OCI-LY7 (cell line): ENCODE measurements around the gene ALS2CL. TPM values are rescaled to one million over a fixed set of nuclear protein-coding genes. Genes with fewer than 3 reads are reported as not detected.

Experiments used
- BruUV-seq: library from RNA; stranded (reverse); fragments of 400-500 nt; replicated peaks from 2 replicates; lab custom pipeline; 2021; lab: Mats Ljungman, UMichigan
- CTCF ChIA-PET: fragments of 300-600 bp; sonication (Branson Sonifier 250); formaldehyde crosslinking; loops from one replicate; lab custom pipeline; 2022; ENCODE audit warnings: antibody characterized with exemption; ENCODE audit not compliant: unreplicated experiment; lab: Charles Lee
- POLR2A ChIA-PET: fragments of 300-600 bp; sonication (Branson Sonifier 250); formaldehyde crosslinking; loops from one replicate; lab custom pipeline; 2022; ENCODE audit warnings: antibody characterized with exemption; lab: Charles Lee
- DNase-seq: peaks from one replicate; pipeline ENCODE4 v3.0.0-alpha.2; 2015; ENCODE audit warnings: low spot score
- H2AFZ ChIP-seq: fragments of 200-600 bp; sonication (generic), shearing (Covaris generic); 2 replicates; pipeline ENCODE4 v1.6.1; 2014; ENCODE audit warnings: mild to moderate bottlenecking, antibody characterized with exemption, low read length, moderate library complexity
- H3K27ac ChIP-seq: fragments of 200-600 bp; sonication (generic); 2 replicates; pipeline ENCODE4 v1.5.1; 2014; ENCODE audit warnings: mixed run types, low read depth, mild to moderate bottlenecking, moderate library complexity, low read length, inconsistent platforms; ENCODE audit not compliant: poor library complexity, severe bottlenecking
- H3K36me3 ChIP-seq: fragments of 200-600 bp; sonication (generic); 2 replicates; pipeline ENCODE4 v1.6.1; 2014; ENCODE audit warnings: mild to moderate bottlenecking, antibody characterized with exemption, low read length, moderate library complexity, mixed read lengths; ENCODE audit not compliant: insufficient read depth
- H3K4me1 ChIP-seq: fragments of 200-600 bp; sonication (generic); 2 replicates; pipeline ENCODE4 v1.5.1; 2014; ENCODE audit warnings: mild to moderate bottlenecking, low read length; ENCODE audit not compliant: insufficient read depth, poor library complexity, severe bottlenecking
- H3K4me2 ChIP-seq: fragments of 200-600 bp; sonication (generic); 2 replicates; pipeline ENCODE4 v1.6.1; 2014; ENCODE audit warnings: mild to moderate bottlenecking, low read length
- H3K4me3 ChIP-seq: fragments of 200-600 bp; sonication (generic); 2 replicates; pipeline ENCODE4 v1.5.1; 2014; ENCODE audit warnings: mild to moderate bottlenecking, low read depth, low read length; ENCODE audit not compliant: poor library complexity, severe bottlenecking
- H3K79me2 ChIP-seq: fragments of 200-600 bp; sonication (generic); 2 replicates; pipeline ENCODE4 v1.6.1; 2016; ENCODE audit warnings: low read depth, mild to moderate bottlenecking, low read length, moderate library complexity, mixed read lengths; ENCODE audit not compliant: insufficient read depth
- H3K9me2 ChIP-seq: fragments of 200-600 bp; sonication (generic); 2 replicates; pipeline ENCODE4 v1.6.1; 2016; ENCODE audit warnings: mild to moderate bottlenecking, low read length, mixed read lengths; ENCODE audit not compliant: insufficient read depth
- H3K9me3 ChIP-seq: fragments of 200-600 bp; sonication (generic); 2 replicates; pipeline ENCODE4 v1.6.1; 2014; ENCODE audit warnings: mild to moderate bottlenecking, mixed run types, low read length, mixed read lengths
- H4K20me1 ChIP-seq: fragments of 200-600 bp; sonication (generic); 2 replicates; pipeline ENCODE4 v1.6.1; 2014; ENCODE audit warnings: mild to moderate bottlenecking, antibody characterized with exemption, low read length, moderate library complexity, mixed read lengths; ENCODE audit not compliant: insufficient read depth
- EZH2phosphoT487 ChIP-seq: fragments of 200-600 bp; sonication (generic); IDR thresholded peaks from 2 replicates; pipeline ENCODE4 v1.6.1; 2018; ENCODE audit warnings: low read depth, borderline replicate concordance, mild to moderate bottlenecking, mixed run types, antibody characterized with exemption, low read length, moderate library complexity, mixed read lengths
- intact Hi-C: fragments of 100-400 bp; cut with micrococcal nuclease; formaldehyde crosslinking; loops from one replicate; pipeline ENCODE4 v1.10.0; 2022; ENCODE audit not compliant: unreplicated experiment
- total RNA-seq, 2 experiments: library from RNA; depleted of rRNA in 1 of 2; stranded (reverse); fragments of >200 nt in 1 of 2; shearing (Covaris generic) in 1 of 2; gene quantifications; 2 replicates each; pipeline ENCODE4 v1.2.3, GENCODE V29; 2014 to 2022
- TF ChIP-seq, protein P1 (sequence below): fragments of 200-600 bp; sonication (generic); conservative IDR thresholded peaks from 2 replicates; pipeline ENCODE4 v1.5.1; 2014; ENCODE audit warnings: mild to moderate bottlenecking, antibody characterized with exemption, low read length, moderate library complexity, mixed read lengths

Gene ALS2CL
- total RNA-seq, 2 experiments from 2014 or later = 0.28 TPM; not detected in 1

DNA sequence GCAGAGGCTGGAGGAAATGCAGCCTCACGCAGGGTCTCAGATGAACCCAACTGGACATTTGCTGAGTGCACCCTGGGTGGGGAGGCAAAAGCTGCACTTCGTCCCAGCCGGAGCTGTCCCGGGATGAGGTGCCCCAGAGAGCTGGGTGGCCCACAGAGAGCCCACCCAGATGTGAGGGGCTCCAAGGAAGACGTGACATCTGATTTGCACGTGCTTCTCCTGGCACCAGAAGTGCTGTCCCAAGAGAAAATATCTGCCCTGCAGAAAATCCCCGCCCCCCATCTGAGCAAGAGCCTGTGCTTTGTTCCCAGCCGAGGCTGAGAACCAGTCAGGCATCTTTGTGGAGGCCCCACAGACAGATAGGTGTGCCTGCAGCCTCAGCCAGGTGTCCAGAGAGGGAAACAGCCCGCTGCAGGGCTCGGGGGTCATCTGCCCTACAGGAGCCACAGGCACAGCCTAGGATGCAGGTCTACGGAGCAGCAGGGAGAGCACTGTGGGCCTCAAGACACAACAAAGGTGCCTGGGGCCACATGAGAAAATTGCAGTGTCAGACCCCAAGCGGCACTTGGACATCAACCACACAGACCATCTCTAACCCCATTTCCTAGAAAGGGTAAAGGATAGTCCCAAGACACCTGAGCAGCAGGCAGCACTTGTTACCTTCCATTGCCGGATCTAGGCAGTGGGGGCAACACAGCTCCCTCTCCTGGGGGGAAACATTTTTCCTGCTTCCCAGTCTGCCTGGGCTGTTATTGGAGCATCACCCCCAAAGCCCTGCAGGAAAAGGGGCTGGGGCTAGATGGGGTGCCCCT is 13.5 kb upstream of the ALS2CL start:
- intact Hi-C loops = loop anchor here (10.0 kb wide), 2 partner anchors 308 to 668 kb away; no protein-coding TSS in a partner anchor
- CTCF ChIA-PET = no interaction called here
- BruUV-seq = no TSS peak
- Histone ChIP-seq H3K36me3 (no peaks in the 10 kb centered on the region), H3K4me2 (no peak overlapping the region), H3K27ac (no peak overlapping the region), H3K9me3 (no peaks in the 10 kb centered on the region), H4K20me1 (no peaks in the 10 kb centered on the region), H3K79me2 (no peaks in the 10 kb centered on the region), H3K4me1 (no peaks in the 10 kb centered on the region), H3K4me3 (no peak overlapping the region), H3K9me2 (no peaks in the 10 kb centered on the region), H2AFZ (no peak overlapping the region)
- POLR2A ChIA-PET = no interaction called here
- no peak for TF ChIP-seq EZH2phosphoT487
- TF ChIP-seq, protein P1, sequence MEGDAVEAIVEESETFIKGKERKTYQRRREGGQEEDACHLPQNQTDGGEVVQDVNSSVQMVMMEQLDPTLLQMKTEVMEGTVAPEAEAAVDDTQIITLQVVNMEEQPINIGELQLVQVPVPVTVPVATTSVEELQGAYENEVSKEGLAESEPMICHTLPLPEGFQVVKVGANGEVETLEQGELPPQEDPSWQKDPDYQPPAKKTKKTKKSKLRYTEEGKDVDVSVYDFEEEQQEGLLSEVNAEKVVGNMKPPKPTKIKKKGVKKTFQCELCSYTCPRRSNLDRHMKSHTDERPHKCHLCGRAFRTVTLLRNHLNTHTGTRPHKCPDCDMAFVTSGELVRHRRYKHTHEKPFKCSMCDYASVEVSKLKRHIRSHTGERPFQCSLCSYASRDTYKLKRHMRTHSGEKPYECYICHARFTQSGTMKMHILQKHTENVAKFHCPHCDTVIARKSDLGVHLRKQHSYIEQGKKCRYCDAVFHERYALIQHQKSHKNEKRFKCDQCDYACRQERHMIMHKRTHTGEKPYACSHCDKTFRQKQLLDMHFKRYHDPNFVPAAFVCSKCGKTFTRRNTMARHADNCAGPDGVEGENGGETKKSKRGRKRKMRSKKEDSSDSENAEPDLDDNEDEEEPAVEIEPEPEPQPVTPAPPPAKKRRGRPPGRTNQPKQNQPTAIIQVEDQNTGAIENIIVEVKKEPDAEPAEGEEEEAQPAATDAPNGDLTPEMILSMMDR = no peak
- DNase-seq = no peak

DNA sequence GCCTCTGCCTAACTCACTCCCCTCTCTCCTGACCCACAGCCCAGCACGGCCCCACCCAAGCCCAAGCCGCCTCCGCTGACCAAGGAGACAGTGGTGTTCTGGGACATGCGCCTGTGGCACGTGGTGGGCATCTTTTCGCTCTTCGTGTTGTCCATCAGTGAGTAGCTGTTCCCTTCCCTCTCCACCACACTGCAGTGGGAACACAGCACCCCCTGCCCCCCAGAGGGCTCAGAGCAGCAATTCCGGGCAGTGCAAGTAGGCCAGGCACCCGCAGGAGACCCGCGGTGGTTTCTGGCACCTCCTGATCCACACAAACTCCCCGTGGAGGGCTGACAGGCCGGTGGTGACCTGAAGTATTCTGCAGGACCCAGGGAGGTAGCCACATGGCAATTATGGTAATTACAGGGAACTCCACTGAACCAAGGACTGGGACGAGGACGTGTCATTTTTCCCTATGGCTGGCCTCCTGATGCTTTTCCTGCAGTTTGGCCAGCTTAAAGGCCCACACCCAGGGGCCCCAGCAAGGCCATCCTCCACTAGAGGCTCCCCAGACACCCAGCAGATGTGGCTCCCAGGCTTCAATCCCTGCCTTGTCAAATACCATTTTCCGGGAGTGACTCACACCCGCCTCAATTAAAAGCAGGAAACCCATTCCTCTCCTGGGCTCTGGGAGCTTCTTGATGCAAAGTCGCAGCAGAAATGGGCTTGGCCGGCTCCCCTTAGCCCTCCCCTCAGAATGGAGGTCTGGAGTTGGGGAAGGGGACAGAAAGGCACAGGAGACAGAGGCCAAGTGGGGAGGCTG is 12.5 kb upstream of the ALS2CL start:
- no peaks in the 10 kb centered on the region for H3K4me1 ChIP-seq
- no peak for TF ChIP-seq EZH2phosphoT487
- TF ChIP-seq, protein P1 = no peak
- no peak overlapping the region for H2AFZ ChIP-seq
- H3K9me3 ChIP-seq = no peaks in the 10 kb centered on the region
- no peaks in the 10 kb centered on the region for H3K36me3 ChIP-seq
- H3K9me2 ChIP-seq = no peaks in the 10 kb centered on the region
- H4K20me1 ChIP-seq = no peaks in the 10 kb centered on the region
- H3K27ac ChIP-seq = no peak overlapping the region
- BruUV-seq = no TSS peak
- ChIA-PET POLR2A (no interaction called here), CTCF (no interaction called here)
- no peak overlapping the region for H3K4me2 ChIP-seq
- DNase-seq = no peak
- intact Hi-C loops = loop anchor here (1.0 to 10.0 kb wide), 3 partner anchors 189 to 669 kb away; no protein-coding TSS in a partner anchor
- H3K4me3 ChIP-seq = no peak overlapping the region
- H3K79me2 ChIP-seq = no peaks in the 10 kb centered on the region
